AG04449 (cell line): Measurements from ENCODE around the gene CDKN1A.

Source experiments
- CTCF ChIA-PET: fragments of 350-600 bp; formaldehyde crosslinking; extraction: SDS; loops from one replicate; lab custom pipeline; 2021; ENCODE audit warnings: antibody characterized with exemption; lab: Yijun Ruan, JAX
- POLR2A ChIA-PET: fragments of 400-600, 350-600 bp; formaldehyde crosslinking; extraction: SDS; loops from one replicate; lab custom pipeline; 2020; ENCODE audit warnings: antibody characterized with exemption, inconsistent platforms; lab: Yijun Ruan, JAX
- DNase-seq: peaks from one replicate; pipeline ENCODE4 v3.0.0-alpha.2; 2010; ENCODE audit warnings: low read depth, low spot score
- H3K4me3 ChIP-seq: 2 replicates; pipeline ENCODE4 v1.5.1; 2011; ENCODE audit warnings: low read depth, mild to moderate bottlenecking, control low read depth, low read length
- CTCF ChIP-seq: IDR thresholded peaks from one replicate; pipeline ENCODE4 v1.5.1; 2011; ENCODE audit warnings: mild to moderate bottlenecking, moderate library complexity, low read length, control low read depth, inconsistent platforms; ENCODE audit not compliant: insufficient read depth; ENCODE audit errors: missing control alignments

CDKN1A gene

GRCh38 chr6:36677059-36677749, 1.3 kb upstream of the CDKN1A start:
- peak overlapping the region; percentile 24 for H3K4me3 ChIP-seq
- ChIA-PET CTCF (interaction anchor here (0.7 to 3.6 kb wide), 4 partner anchors 10 to 82 kb away, joined by 4 to 28 read pairs (median 8); no protein-coding TSS in a partner anchor), POLR2A (interaction anchor here (0.7 to 5.6 kb wide), 2 partner anchors 9 kb away, joined by 3 to 66 read pairs; no protein-coding TSS in a partner anchor)
- DNase-seq: no peak
- no peak for TF ChIP-seq CTCF

GRCh38 chr6:36677753-36678487, 594 bp upstream of the CDKN1A start:
- TF ChIP-seq CTCF: no peak
- CTCF ChIA-PET: interaction anchor here (0.7 to 3.6 kb wide), 6 partner anchors 34 to 82 kb away, joined by 3 to 28 read pairs (median 4); no protein-coding TSS in a partner anchor
- DNase-seq: no peak
- peak overlapping the region; percentile 91 for H3K4me3 ChIP-seq
- POLR2A ChIA-PET: interaction anchor here (0.5 to 5.6 kb wide), 21 partner anchors 9 to 259 kb away, joined by 3 to 66 read pairs (median 7); no protein-coding TSS in a partner anchor

GRCh38 chr6:36679043-36679833, 724 bp downstream of the CDKN1A start:
- DNase-seq: no peak
- peak overlapping the region; percentile 91 for H3K4me3 ChIP-seq
- ChIA-PET POLR2A (interaction anchor here (0.6 to 5.6 kb wide), 19 partner anchors 10 to 256 kb away, joined by 3 to 66 read pairs (median 7); no protein-coding TSS in a partner anchor), CTCF (interaction anchor here (0.7 to 12.4 kb wide), 11 partner anchors 24 to 138 kb away, joined by 3 to 118 read pairs (median 5); no protein-coding TSS in a partner anchor)
- TF ChIP-seq CTCF: no peak

- no peak for TF ChIP-seq CTCF
- peak overlapping the region; percentile 49 for H3K4me3 ChIP-seq
- ChIA-PET POLR2A (interaction anchor here (0.6 to 1.3 kb wide), 4 partner anchors 16 to 77 kb away, joined by 3 read pairs; no protein-coding TSS in a partner anchor), CTCF (interaction anchor here (0.5 to 12.4 kb wide), 15 partner anchors 13 to 83 kb away, joined by 3 to 118 read pairs (median 4); partner anchors contain the start of gene RAB44)
- no peak for DNase-seq
Measured at GRCh38 chr6:36682328-36683144, 4.0 kb downstream of the CDKN1A start.

GRCh38 chr6:36683145-36683655, 4.7 kb downstream of the CDKN1A start:
- CTCF ChIA-PET: interaction anchor here (0.9 to 12.4 kb wide), 13 partner anchors 14 to 83 kb away, joined by 3 to 118 read pairs (median 4); partner anchors contain the start of gene RAB44
- no peak for DNase-seq
- peak overlapping the region; percentile 49 for H3K4me3 ChIP-seq
- POLR2A ChIA-PET: interaction anchor here (0.6 to 1.7 kb wide), 2 partner anchors 43 to 58 kb away, joined by 3 to 5 read pairs; no protein-coding TSS in a partner anchor
- TF ChIP-seq CTCF: no peak
